Adrenal gland (tissue), 5 donors: ENCODE measurements around the gene IZUMO1R.

ENCODE experiments used
- POLR2A ChIP-seq, 2 donors: fragments of 450-650 bp; IDR thresholded peaks; one replicate each; pipeline ENCODE4 v1.6.1; 2017; ENCODE audit warnings: antibody characterized with exemption in 2 of 2, mild to moderate bottlenecking in 2 of 2, moderate library complexity in 1 of 2
- TF ChIP-seq, protein P1 (sequence below), 6 experiments: fragments of 450-650 bp in 4 of 6; fragments of 200-600 bp in 2 of 6; sonication (generic) in 1 of 6; IDR thresholded peaks; 1 replicate in 5 of 6; 2 replicates in 1 of 6; pipeline versions ENCODE4 v1.5.1 to v1.8.0; 2016 to 2021; ENCODE audit warnings: antibody characterized with exemption in 6 of 6, mild to moderate bottlenecking in 2 of 6, moderate library complexity in 1 of 6
- donor health status: DM: no; HTN: no; CAD: no.

DNA sequence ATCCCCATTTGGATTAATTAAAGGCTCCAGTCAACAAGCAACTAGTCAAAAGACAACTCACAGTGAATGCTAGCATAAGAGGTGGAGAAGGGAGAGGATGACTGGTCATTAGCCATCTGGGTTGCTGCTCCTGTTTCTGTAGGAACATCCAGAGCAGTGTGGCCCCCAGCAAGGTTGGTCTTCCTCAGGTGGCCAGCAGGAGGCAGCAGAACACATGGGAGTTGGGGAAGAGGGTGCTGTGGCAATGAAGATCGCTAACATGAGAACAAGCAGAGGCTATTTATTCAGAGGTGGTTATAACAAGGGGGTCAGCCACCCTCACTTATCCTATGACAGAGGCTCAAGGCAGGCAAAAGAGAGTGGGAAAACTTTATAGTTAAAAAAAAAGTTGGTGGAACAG is 21.3 kb downstream of the IZUMO1R start:
- TF ChIP-seq, protein P1, sequence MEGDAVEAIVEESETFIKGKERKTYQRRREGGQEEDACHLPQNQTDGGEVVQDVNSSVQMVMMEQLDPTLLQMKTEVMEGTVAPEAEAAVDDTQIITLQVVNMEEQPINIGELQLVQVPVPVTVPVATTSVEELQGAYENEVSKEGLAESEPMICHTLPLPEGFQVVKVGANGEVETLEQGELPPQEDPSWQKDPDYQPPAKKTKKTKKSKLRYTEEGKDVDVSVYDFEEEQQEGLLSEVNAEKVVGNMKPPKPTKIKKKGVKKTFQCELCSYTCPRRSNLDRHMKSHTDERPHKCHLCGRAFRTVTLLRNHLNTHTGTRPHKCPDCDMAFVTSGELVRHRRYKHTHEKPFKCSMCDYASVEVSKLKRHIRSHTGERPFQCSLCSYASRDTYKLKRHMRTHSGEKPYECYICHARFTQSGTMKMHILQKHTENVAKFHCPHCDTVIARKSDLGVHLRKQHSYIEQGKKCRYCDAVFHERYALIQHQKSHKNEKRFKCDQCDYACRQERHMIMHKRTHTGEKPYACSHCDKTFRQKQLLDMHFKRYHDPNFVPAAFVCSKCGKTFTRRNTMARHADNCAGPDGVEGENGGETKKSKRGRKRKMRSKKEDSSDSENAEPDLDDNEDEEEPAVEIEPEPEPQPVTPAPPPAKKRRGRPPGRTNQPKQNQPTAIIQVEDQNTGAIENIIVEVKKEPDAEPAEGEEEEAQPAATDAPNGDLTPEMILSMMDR (IDR thresholded peaks at IDR 0.05) = peak in 1 of 6 experiments; percentile 14
- TF ChIP-seq POLR2A (IDR thresholded peaks at IDR 0.05) = no peak
